Natural killer cell (primary cell): Measurements from ENCODE around the gene RBMS3. TPM values are rescaled to one million over a fixed set of nuclear protein-coding genes. Genes with fewer than 3 reads are reported as not detected.

Source experiments
- ATAC-seq, 3 donors: fragments of 150-1000 bp in 2 of 3; fragments of 200-7000 bp in 1 of 3; cut with Tn5 transposase; 1 replicate in 1 of 3; 2 replicates in 2 of 3; pipeline ENCODE4 v1.10.0; 2021; ENCODE audit warnings: mild to moderate bottlenecking in 2 of 3, moderate library complexity in 2 of 3
- DNase-seq, 2 donors: peaks; one replicate each; pipeline versions ENCODE4 v3.0.0 to v3.0.0-alpha.2; 2013 to 2021; ENCODE audit warnings: mixed read lengths in 1 of 2
- H3K27ac ChIP-seq: one replicate; pipeline ENCODE4 v1.5.1; 2013; ENCODE audit warnings: mild to moderate bottlenecking, low read length
- H3K27me3 ChIP-seq: one replicate; pipeline ENCODE4 v1.6.1; 2013; ENCODE audit warnings: low read length; ENCODE audit not compliant: control insufficient read depth, insufficient read depth
- H3K36me3 ChIP-seq: one replicate; pipeline ENCODE4 v1.6.1; 2013; ENCODE audit warnings: low read length; ENCODE audit not compliant: control insufficient read depth, insufficient read depth
- H3K4me1 ChIP-seq: one replicate; pipeline ENCODE4 v1.6.1; 2013; ENCODE audit warnings: low read length; ENCODE audit not compliant: control insufficient read depth, insufficient read depth
- H3K4me3 ChIP-seq: one replicate; pipeline ENCODE4 v1.5.1; 2013; ENCODE audit warnings: low read length
- H3K9me3 ChIP-seq: one replicate; pipeline ENCODE4 v1.6.1; 2013; ENCODE audit warnings: low read length; ENCODE audit not compliant: control insufficient read depth, insufficient read depth
- H3K27ac Mint-ChIP-seq, 2 donors: one replicate each; pipeline ENCODE4 v1.8.0; 2022; ENCODE audit warnings: mild to moderate bottlenecking in 2 of 2, mixed read lengths in 2 of 2, moderate library complexity in 1 of 2
- H3K27me3 Mint-ChIP-seq, 2 donors: one replicate each; pipeline ENCODE4 v1.8.0; 2022; ENCODE audit warnings: low read depth in 2 of 2, mixed read lengths in 2 of 2
- H3K36me3 Mint-ChIP-seq: one replicate; pipeline ENCODE4 v1.8.0; 2022; ENCODE audit warnings: mixed read lengths
- H3K4me1 Mint-ChIP-seq, 2 donors: one replicate each; pipeline ENCODE4 v1.8.0; 2022; ENCODE audit warnings: mixed read lengths in 2 of 2
- H3K4me3 Mint-ChIP-seq: one replicate; pipeline ENCODE4 v1.8.0; 2022; ENCODE audit warnings: mild to moderate bottlenecking, moderate library complexity, mixed read lengths
- H3K9me3 Mint-ChIP-seq, 2 donors: one replicate each; pipeline ENCODE4 v1.8.0; 2022; ENCODE audit warnings: mixed read lengths in 2 of 2
- WGBS: methylation state at CpG from one replicate; pipeline ENCODE4 v1.1.7; 2013; ENCODE audit warnings: missing lambda C conversion rate; ENCODE audit not compliant: insufficient coverage; 5-methylcytosine and 5-hydroxymethylcytosine counted together
- intact Hi-C: fragments of 100-400 bp; cut with micrococcal nuclease; formaldehyde crosslinking; loops from one replicate; pipeline ENCODE4 v1.14.2; 2022
- total RNA-seq, 4 donors: library from RNA; stranded (reverse); fragments of 120-200 nt in 1 of 4; gene quantifications; one replicate each; pipeline versions ENCODE4 v1.2.3 to v1.2.4, GENCODE V29; 2013 to 2022
- TF ChIP-seq, protein P1 (sequence below): fragments of 200-600 bp; IDR thresholded peaks from one replicate; pipeline ENCODE4 v1.8.0; 2022; ENCODE audit warnings: antibody characterized with exemption

RBMS3 gene
- total RNA-seq, 3 donors from 2014 or later (not counting 1 experiment from before 2014, with no cell fraction given): 0.16 TPM; not detected in 2

DNA sequence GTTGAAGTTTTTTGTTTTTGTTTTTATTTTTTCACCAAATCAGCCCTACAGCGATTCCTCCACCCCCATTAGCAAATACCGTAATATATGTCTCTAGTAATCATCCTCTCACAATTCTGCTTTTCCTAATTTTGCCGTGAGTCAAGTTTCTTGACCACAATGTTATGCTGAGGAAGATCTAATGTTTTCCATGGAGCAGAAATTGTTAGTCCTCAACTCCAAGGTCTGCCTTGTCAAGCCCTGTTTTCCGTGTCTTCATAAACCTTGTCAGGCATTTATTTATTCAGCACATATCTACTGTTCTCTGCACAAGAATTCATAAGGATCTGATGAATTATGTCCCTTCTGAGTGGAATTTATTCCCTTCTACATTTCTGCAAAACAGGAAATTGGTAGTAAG lies 372.8 kb downstream of the RBMS3 start:
- Histone ChIP-seq H3K27ac (no peak overlapping the region), H3K4me1 (no peaks in the 10 kb centered on the region), H3K27me3 (no peaks in the 10 kb centered on the region), H3K9me3 (no peaks in the 10 kb centered on the region), H3K4me3 (no peak overlapping the region), H3K36me3 (no peaks in the 10 kb centered on the region)
- DNase-seq: no peak
- Mint-ChIP-seq H3K4me3 (no peak overlapping the region), H3K9me3 (peaks cover 5 to 7% of the 10 kb centered on the region in 2 donors), H3K27ac (no peak overlapping the region), H3K36me3 (no peaks in the 10 kb centered on the region), H3K4me1 (no peaks in the 10 kb centered on the region), H3K27me3 (no peaks in the 10 kb centered on the region)
- no peak for ATAC-seq
- intact Hi-C loops: no loop called here
- TF ChIP-seq, protein P1, sequence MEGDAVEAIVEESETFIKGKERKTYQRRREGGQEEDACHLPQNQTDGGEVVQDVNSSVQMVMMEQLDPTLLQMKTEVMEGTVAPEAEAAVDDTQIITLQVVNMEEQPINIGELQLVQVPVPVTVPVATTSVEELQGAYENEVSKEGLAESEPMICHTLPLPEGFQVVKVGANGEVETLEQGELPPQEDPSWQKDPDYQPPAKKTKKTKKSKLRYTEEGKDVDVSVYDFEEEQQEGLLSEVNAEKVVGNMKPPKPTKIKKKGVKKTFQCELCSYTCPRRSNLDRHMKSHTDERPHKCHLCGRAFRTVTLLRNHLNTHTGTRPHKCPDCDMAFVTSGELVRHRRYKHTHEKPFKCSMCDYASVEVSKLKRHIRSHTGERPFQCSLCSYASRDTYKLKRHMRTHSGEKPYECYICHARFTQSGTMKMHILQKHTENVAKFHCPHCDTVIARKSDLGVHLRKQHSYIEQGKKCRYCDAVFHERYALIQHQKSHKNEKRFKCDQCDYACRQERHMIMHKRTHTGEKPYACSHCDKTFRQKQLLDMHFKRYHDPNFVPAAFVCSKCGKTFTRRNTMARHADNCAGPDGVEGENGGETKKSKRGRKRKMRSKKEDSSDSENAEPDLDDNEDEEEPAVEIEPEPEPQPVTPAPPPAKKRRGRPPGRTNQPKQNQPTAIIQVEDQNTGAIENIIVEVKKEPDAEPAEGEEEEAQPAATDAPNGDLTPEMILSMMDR: no peak
- 79% methylated on average over 3 of the region's 4 CpGs for WGBS

DNA sequence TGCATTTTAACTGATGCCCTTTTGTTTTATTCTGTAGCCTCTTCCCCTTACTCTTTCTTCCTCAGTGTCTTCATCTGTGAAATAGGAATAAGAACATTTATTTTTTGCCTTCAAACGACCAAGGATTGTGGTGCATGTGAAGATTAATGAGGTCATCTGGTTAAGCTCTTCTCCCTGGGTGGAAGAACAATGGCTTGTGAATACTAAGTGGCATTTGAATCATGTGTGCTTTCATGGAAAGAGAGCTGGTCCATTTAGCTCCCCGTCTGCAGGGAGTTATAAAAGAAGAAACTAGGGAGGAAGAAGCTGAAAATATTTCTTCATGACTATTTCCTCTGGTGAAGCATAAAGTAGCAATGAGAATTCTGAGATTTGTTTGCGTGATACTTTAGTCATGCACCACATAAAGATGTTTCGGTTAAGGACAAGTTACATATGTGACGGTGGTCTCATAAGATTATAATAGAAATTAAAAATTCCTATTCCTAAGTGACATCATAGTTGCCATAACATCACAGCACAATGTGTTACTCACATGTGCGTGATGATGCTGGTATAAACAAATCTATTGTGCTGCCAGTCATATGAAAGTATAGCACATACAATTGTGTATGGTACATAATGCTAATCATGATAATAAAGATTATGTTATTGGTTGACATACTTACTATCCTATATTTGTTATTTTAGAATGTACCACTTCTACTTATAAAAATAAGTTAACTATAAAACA lies 374.3 kb downstream of the RBMS3 start:
- TF ChIP-seq, protein P1: no peak
- Mint-ChIP-seq H3K4me1 (no peaks in the 10 kb centered on the region), H3K4me3 (no peak overlapping the region), H3K27ac (no peak overlapping the region), H3K9me3 (peaks cover 4 to 8% of the 10 kb centered on the region in 2 donors), H3K36me3 (no peaks in the 10 kb centered on the region), H3K27me3 (no peaks in the 10 kb centered on the region)
- Histone ChIP-seq H3K27me3 (no peaks in the 10 kb centered on the region), H3K4me1 (no peaks in the 10 kb centered on the region), H3K9me3 (no peaks in the 10 kb centered on the region), H3K4me3 (no peak overlapping the region), H3K36me3 (no peaks in the 10 kb centered on the region), H3K27ac (no peak overlapping the region)
- 92% methylated on average over 2 of the region's 6 CpGs for WGBS
- DNase-seq: no peak
- intact Hi-C loops: no loop called here
- ATAC-seq: no peak

DNA sequence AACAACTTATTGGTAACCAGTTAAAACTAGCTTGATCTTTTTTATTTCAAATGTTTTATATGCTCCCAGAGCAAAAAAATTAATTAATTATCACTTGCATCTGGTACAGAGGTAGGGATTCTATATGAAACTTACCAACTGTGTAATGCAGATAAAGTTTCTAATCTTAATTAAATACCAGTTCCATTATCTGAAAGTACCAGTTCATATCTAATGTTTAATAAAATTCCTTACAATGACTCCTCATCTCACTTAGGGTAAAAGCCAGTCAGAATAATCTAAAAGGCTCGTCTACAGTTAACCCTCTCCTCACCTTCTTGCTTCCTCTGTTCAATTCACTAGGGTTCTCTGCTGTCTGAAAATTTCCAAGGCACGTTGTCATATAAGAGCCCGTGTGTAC lies 384.8 kb downstream of the RBMS3 start:
- ATAC-seq (no peak), DNase-seq (no peak)
- Mint-ChIP-seq H3K4me3 (no peak overlapping the region), H3K4me1 (no peaks in the 10 kb centered on the region), H3K9me3 (peaks cover 8 to 11% of the 10 kb centered on the region in 2 donors), H3K36me3 (no peaks in the 10 kb centered on the region), H3K27ac (no peak overlapping the region), H3K27me3 (no peaks in the 10 kb centered on the region)
- no peaks in the 10 kb centered on the region for H3K36me3 ChIP-seq
- H3K4me1 ChIP-seq: no peaks in the 10 kb centered on the region
- H3K4me3 ChIP-seq: no peak overlapping the region
- 84% methylated on average over 3 of the region's 3 CpGs for WGBS
- intact Hi-C loops: no loop called here
- H3K27ac ChIP-seq: no peak overlapping the region
- no peaks in the 10 kb centered on the region for H3K9me3 ChIP-seq
- TF ChIP-seq, protein P1: no peak
- no peaks in the 10 kb centered on the region for H3K27me3 ChIP-seq

DNA sequence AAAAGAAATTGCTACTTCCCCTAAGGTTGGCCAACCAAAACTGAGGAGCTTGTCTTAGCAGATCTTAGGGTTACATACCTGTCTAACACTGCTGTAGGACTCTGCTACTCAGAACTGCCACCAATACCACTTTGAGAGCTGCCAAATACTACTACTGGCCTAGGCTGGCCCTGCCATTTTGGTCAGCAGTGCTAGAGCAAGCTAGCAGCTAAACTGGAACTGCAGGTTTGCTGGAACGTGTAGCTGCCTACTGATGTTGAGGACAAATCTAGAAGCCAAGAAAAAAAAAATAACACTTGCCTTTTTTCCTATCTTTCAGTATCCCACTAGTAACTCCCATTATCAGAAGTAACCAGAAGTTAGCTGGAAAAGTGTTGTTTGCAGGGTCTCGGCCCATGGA lies 387.4 kb downstream of the RBMS3 start:
- Histone ChIP-seq H3K4me3 (no peak overlapping the region), H3K27ac (no peak overlapping the region), H3K36me3 (no peaks in the 10 kb centered on the region), H3K9me3 (no peaks in the 10 kb centered on the region), H3K27me3 (no peaks in the 10 kb centered on the region), H3K4me1 (no peaks in the 10 kb centered on the region)
- no peaks in the 10 kb centered on the region for H3K36me3 Mint-ChIP-seq
- no peak for DNase-seq
- TF ChIP-seq, protein P1: no peak
- ATAC-seq: no peak
- peaks cover 11 to 16% of the 10 kb centered on the region in 2 donors for H3K9me3 Mint-ChIP-seq
- intact Hi-C loops: no loop called here
- no peaks in the 10 kb centered on the region for H3K27me3 Mint-ChIP-seq
- no peak overlapping the region for H3K27ac Mint-ChIP-seq
- no peaks in the 10 kb centered on the region for H3K4me1 Mint-ChIP-seq
- H3K4me3 Mint-ChIP-seq: no peak overlapping the region
- 80% methylated on average over 2 of the region's 2 CpGs for WGBS
